Hematopoietic multipotent progenitor cell treated with erythropoietin and hydrocortisone succinate and interleukin-3 and kit ligand, for 4 days (in vitro differentiated cells): ENCODE data around the gene SERPINB13.
A peak's percentile ranks its signal among the peaks of the same experiment; 100 is the strongest.
"Not testable (repeated sequence)": the region's sequence is repeated elsewhere in the genome, so short reads cannot be mapped to it uniquely, and the experiment has no call there.

Experiments used
- DNase-seq: peaks from one replicate; pipeline ENCODE4 v3.0.0-alpha.2; 2015

SERPINB13 gene

GRCh38 chr18:63590966-63591695, 4.0 kb downstream of the SERPINB13 start:
- no peak for DNase-seq

GRCh38 chr18:63591725-63592124, 4.6 kb downstream of the SERPINB13 start:
- DNase-seq: no peak

GRCh38 chr18:63592471-63592870, 5.3 kb downstream of the SERPINB13 start:
- DNase-seq: no peak

GRCh38 chr18:63596964-63597363, 9.8 kb downstream of the SERPINB13 start:
- DNase-seq: no peak

- DNase-seq: no peak
These were observed 16.2 kb downstream of the SERPINB13 start for GRCh38 chr18:63603355-63603754.

GRCh38 chr18:63603772-63604171, 16.6 kb downstream of the SERPINB13 start:
- no peak for DNase-seq

GRCh38 chr18:63604791-63605567, 17.8 kb downstream of the SERPINB13 start:
- no peak for DNase-seq

GRCh38 chr18:63606526-63606925, 19.4 kb downstream of the SERPINB13 start:
- no peak for DNase-seq

GRCh38 chr18:63613420-63613819, 26.3 kb downstream of the SERPINB13 start:
- no peak for DNase-seq

- DNase-seq: peak; percentile 22
These were observed 30.1 kb downstream of the SERPINB13 start for GRCh38 chr18:63617049-63617914.

GRCh38 chr18:63617915-63618234, 30.7 kb downstream of the SERPINB13 start:
- no peak for DNase-seq

GRCh38 chr18:63619661-63620060, 32.5 kb downstream of the SERPINB13 start:
- no peak for DNase-seq

GRCh38 chr18:63624863-63625262, 37.7 kb downstream of the SERPINB13 start:
- DNase-seq: no peak

GRCh38 chr18:63626431-63626830, 39.3 kb downstream of the SERPINB13 start:
- no peak for DNase-seq

- no peak for DNase-seq
These were observed 40.7 kb downstream of the SERPINB13 start for GRCh38 chr18:63627819-63628218.

GRCh38 chr18:63637703-63638102, 50.6 kb downstream of the SERPINB13 start:
- DNase-seq: no peak

GRCh38 chr18:63641157-63641680, 54.1 kb downstream of the SERPINB13 start:
- DNase-seq: not testable (repeated sequence)

- not testable (repeated sequence) for DNase-seq
These were observed 55.7 kb downstream of the SERPINB13 start for GRCh38 chr18:63642668-63643356.

GRCh38 chr18:63644142-63644541, 57.0 kb downstream of the SERPINB13 start, which contains the start of gene SERPINB4:
Gene SERPINB4, minus strand, starts transcription at chr18:63644256. Its CDS starts 679 bp downstream, at chr18:63643577.
- DNase-seq: not testable (repeated sequence)

- DNase-seq: not testable (repeated sequence)
These were observed 57.6 kb downstream of the SERPINB13 start for GRCh38 chr18:63644694-63645093.

GRCh38 chr18:63646936-63647335, 59.8 kb downstream of the SERPINB13 start:
- no peak for DNase-seq

GRCh38 chr18:63648241-63648640, 61.1 kb downstream of the SERPINB13 start:
- DNase-seq: no peak
